K562 (cell line): Measurements from ENCODE around the gene TNF. TPM values are rescaled to one million over a fixed set of nuclear protein-coding genes. Genes with fewer than 3 reads are reported as not detected.
A peak's percentile ranks its signal among the peaks of the same experiment; 100 is the strongest.

Experiments
- BRD9 ChIP-seq: fragments of 450-650 bp; IDR thresholded peaks from 2 replicates; pipeline ENCODE4 v1.6.1; 2018; ENCODE audit warnings: low read depth; ENCODE audit not compliant: partially characterized antibody
- CC2D1A ChIP-seq: fragments of 450-650 bp; IDR thresholded peaks from 2 replicates; pipeline ENCODE4 v1.6.1; 2017; ENCODE audit warnings: mild to moderate bottlenecking
- CTBP1 ChIP-seq: fragments of 450-650 bp; IDR thresholded peaks from 2 replicates; pipeline ENCODE4 v1.6.1; 2016; ENCODE audit warnings: borderline replicate concordance
- DEAF1 ChIP-seq: fragments of 450-650 bp; formaldehyde crosslinking; IDR thresholded peaks from 2 replicates; pipeline ENCODE4 v1.4.0; 2020; ENCODE audit warnings: mild to moderate bottlenecking, moderate library complexity
- ESRRA ChIP-seq: fragments of 450-650 bp; IDR thresholded peaks from 2 replicates; pipeline ENCODE4 v1.6.1; 2014; ENCODE audit warnings: low read depth, mild to moderate bottlenecking, moderate library complexity, borderline replicate concordance
- KLF1 ChIP-seq: fragments of 450-650 bp; IDR thresholded peaks from 2 replicates; pipeline ENCODE4 v1.6.1; 2016; ENCODE audit warnings: missing genetic modification characterization, missing compliant biosample characterization
- MAX ChIP-seq: sonication (generic); formaldehyde crosslinking; IDR thresholded peaks from 2 replicates; pipeline ENCODE4 v1.9.0; 2022; ENCODE audit warnings: mild to moderate bottlenecking, missing genetic modification reagents
- MECOM ChIP-seq: fragments of 250-450 bp; sonication (Bioruptor Pico); IDR thresholded peaks from 2 replicates; pipeline ENCODE4 v1.8.0; 2022; ENCODE audit warnings: inconsistent platforms
- MYNN ChIP-seq, 2 experiments: sonication (generic); formaldehyde crosslinking in 1 of 2; IDR thresholded peaks; 2 replicates each; pipeline versions ENCODE4 v1.5.0 to v1.6.1; 2016 to 2020; ENCODE audit warnings: antibody characterized with exemption in 1 of 2, missing genetic modification reagents in 1 of 2
- NEUROD1 ChIP-seq: fragments of 150-350 bp; IDR thresholded peaks from 2 replicates; pipeline ENCODE4 v1.6.1; 2014; ENCODE audit warnings: borderline replicate concordance, low read length, low read depth; ENCODE audit not compliant: partially characterized antibody
- RCOR1 ChIP-seq, 2 experiments: IDR thresholded peaks; 2 replicates each; pipeline ENCODE4 v1.6.1; 2012; ENCODE audit warnings: low read depth in 2 of 2, low read length in 2 of 2, borderline replicate concordance in 1 of 2, improper control_type of control experiment in 1 of 2
- YBX1 ChIP-seq: fragments of 450-650 bp; IDR thresholded peaks from 2 replicates; pipeline ENCODE4 v1.7.1; 2016; ENCODE audit warnings: mild to moderate bottlenecking
- ZNF384 ChIP-seq: IDR thresholded peaks from 2 replicates; pipeline ENCODE4 v1.6.1; 2012; ENCODE audit warnings: low read depth, low read length, improper control_type of control experiment
- polyA plus RNA-seq, 8 experiments: library from polyadenylated mRNA; depleted of rRNA in 4 of 8; stranded (reverse) in 5 of 8; unstranded in 3 of 8; fragments of >200 nt; fragmentation: Nextera tagmentation in 2 of 8; fragmentation: Illumina TruSeq in 1 of 8; extraction: Ambion mirVana in 2 of 8; extraction: Trizol in 1 of 8; gene quantifications; 2 replicates each; pipeline versions ENCODE4 v1.2.1 to v1.2.3, GENCODE V29; 2011 to 2014; ENCODE audit warnings: inconsistent platforms in 1 of 8, missing spikeins in 1 of 8
- total RNA-seq, 7 experiments: library from RNA; depleted of rRNA in 6 of 7; stranded (reverse); fragments of >200 nt in 6 of 7; fragmentation: Illumina TruSeq in 2 of 7; extraction: Trizol in 2 of 7; gene quantifications; 2 replicates each; pipeline versions ENCODE4 v1.2.1 to v1.2.3, GENCODE V29; 2011 to 2021; ENCODE audit warnings: low replicate concordance in 1 of 7
- TF ChIP-seq, protein P1 (sequence below): sonication (generic); formaldehyde crosslinking; IDR thresholded peaks from 2 replicates; pipeline ENCODE4 v1.8.1; 2023; ENCODE audit warnings: mild to moderate bottlenecking, missing genetic modification reagents
- TF ChIP-seq, protein P2 (sequence below), 2 experiments: fragments of 450-650 bp in 1 of 2; IDR thresholded peaks; 2 replicates each; pipeline ENCODE4 v1.6.1; 2011 to 2017; ENCODE audit warnings: low read depth in 2 of 2, antibody characterized with exemption in 1 of 2, borderline replicate concordance in 1 of 2, low read length in 1 of 2, mild to moderate bottlenecking in 1 of 2, mixed read lengths in 1 of 2; ENCODE audit not compliant: control insufficient read depth in 1 of 2
- TF ChIP-seq, protein P3 (sequence below): fragments of 450-650 bp; IDR thresholded peaks from 2 replicates; pipeline ENCODE4 v1.6.1; 2018; ENCODE audit not compliant: partially characterized antibody

TNF gene
- total and polyA plus RNA-seq, 9 of the 15 experiments (the other 6 are each of a cell fraction or from before 2014, with no cell fraction given), result 0.08 to 0.40 TPM; not detected in 7

- TF ChIP-seq DEAF1, result peak; percentile 97
- peak; percentile 63 for TF ChIP-seq NEUROD1
- TF ChIP-seq, protein P1, sequence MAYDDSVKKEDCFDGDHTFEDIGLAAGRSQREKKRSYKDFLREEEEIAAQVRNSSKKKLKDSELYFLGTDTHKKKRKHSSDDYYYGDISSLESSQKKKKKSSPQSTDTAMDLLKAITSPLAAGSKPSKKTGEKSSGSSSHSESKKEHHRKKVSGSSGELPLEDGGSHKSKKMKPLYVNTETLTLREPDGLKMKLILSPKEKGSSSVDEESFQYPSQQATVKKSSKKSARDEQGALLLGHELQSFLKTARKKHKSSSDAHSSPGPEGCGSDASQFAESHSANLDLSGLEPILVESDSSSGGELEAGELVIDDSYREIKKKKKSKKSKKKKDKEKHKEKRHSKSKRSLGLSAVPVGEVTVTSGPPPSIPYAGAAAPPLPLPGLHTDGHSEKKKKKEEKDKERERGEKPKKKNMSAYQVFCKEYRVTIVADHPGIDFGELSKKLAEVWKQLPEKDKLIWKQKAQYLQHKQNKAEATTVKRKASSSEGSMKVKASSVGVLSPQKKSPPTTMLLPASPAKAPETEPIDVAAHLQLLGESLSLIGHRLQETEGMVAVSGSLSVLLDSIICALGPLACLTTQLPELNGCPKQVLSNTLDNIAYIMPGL (CRISPR knock-in tag), result peak; percentile 74; the same call in 1 of the 2 replicates
- TF ChIP-seq CTBP1, result peak; percentile 100
- TF ChIP-seq YBX1, result no peak
- TF ChIP-seq MAX (CRISPR knock-in tag), result peak; percentile 43; the same call in 1 of the 2 replicates
- TF ChIP-seq ZNF384, result 0 out of 2 replicates have a peak, but pooled peaks have one; percentile 3
- TF ChIP-seq ESRRA, result peak; percentile 53; the same call in 1 of the 2 replicates
- TF ChIP-seq KLF1 (tag), result no peak
- TF ChIP-seq MYNN (IDR thresholded peaks at IDR 0.05), result peak; percentile 27; the same call in 1 of the 2 replicates
- TF ChIP-seq MYNN (CRISPR knock-in tag; IDR thresholded peaks at IDR 0.05), result no peak
- TF ChIP-seq RCOR1 (IDR thresholded peaks at IDR 0.05; ENCODE audit: borderline replicate concordance in 1 of 2, low read depth in 2 of 2, low read length in 2 of 2), result peak; percentile 47 to 95; a peak in 3 of 4 replicates
- TF ChIP-seq MECOM, result peak; percentile 63; the same call in 1 of the 2 replicates
- TF ChIP-seq, protein P2, sequence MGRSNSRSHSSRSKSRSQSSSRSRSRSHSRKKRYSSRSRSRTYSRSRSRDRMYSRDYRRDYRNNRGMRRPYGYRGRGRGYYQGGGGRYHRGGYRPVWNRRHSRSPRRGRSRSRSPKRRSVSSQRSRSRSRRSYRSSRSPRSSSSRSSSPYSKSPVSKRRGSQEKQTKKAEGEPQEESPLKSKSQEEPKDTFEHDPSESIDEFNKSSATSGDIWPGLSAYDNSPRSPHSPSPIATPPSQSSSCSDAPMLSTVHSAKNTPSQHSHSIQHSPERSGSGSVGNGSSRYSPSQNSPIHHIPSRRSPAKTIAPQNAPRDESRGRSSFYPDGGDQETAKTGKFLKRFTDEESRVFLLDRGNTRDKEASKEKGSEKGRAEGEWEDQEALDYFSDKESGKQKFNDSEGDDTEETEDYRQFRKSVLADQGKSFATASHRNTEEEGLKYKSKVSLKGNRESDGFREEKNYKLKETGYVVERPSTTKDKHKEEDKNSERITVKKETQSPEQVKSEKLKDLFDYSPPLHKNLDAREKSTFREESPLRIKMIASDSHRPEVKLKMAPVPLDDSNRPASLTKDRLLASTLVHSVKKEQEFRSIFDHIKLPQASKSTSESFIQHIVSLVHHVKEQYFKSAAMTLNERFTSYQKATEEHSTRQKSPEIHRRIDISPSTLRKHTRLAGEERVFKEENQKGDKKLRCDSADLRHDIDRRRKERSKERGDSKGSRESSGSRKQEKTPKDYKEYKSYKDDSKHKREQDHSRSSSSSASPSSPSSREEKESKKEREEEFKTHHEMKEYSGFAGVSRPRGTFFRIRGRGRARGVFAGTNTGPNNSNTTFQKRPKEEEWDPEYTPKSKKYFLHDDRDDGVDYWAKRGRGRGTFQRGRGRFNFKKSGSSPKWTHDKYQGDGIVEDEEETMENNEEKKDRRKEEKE (IDR thresholded peaks at IDR 0.05; ENCODE audit: borderline replicate concordance in 1 of 2, control insufficient read depth in 1 of 2, low read depth in 2 of 2, low read length in 1 of 2), result 0 out of 4 replicates have a peak, but pooled peaks of 1 of the 2 experiments have one; percentile 35
- peak; percentile 91 for TF ChIP-seq CC2D1A
- no peak for TF ChIP-seq BRD9
- TF ChIP-seq, protein P3, sequence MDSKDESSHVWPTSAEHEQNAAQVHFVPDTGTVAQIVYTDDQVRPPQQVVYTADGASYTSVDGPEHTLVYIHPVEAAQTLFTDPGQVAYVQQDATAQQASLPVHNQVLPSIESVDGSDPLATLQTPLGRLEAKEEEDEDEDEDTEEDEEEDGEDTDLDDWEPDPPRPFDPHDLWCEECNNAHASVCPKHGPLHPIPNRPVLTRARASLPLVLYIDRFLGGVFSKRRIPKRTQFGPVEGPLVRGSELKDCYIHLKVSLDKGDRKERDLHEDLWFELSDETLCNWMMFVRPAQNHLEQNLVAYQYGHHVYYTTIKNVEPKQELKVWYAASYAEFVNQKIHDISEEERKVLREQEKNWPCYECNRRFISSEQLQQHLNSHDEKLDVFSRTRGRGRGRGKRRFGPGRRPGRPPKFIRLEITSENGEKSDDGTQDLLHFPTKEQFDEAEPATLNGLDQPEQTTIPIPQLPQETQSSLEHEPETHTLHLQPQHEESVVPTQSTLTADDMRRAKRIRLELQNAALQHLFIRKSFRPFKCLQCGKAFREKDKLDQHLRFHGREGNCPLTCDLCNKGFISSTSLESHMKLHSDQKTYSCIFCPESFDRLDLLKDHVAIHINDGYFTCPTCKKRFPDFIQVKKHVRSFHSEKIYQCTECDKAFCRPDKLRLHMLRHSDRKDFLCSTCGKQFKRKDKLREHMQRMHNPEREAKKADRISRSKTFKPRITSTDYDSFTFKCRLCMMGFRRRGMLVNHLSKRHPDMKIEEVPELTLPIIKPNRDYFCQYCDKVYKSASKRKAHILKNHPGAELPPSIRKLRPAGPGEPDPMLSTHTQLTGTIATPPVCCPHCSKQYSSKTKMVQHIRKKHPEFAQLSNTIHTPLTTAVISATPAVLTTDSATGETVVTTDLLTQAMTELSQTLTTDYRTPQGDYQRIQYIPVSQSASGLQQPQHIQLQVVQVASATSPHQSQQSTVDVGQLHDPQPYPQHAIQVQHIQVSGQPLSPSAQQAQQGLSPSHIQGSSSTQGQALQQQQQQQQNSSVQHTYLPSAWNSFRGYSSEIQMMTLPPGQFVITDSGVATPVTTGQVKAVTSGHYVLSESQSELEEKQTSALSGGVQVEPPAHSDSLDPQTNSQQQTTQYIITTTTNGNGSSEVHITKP, result peak; percentile 81
These were observed 28.9 kb upstream of the TNF start, which contains the start of gene ATP6V1G2 (continued) for GRCh38 chr6:31546339-31546957.
